ENCODE results near the gene TBC1D12.

The TBC1D12 gene

DNA sequence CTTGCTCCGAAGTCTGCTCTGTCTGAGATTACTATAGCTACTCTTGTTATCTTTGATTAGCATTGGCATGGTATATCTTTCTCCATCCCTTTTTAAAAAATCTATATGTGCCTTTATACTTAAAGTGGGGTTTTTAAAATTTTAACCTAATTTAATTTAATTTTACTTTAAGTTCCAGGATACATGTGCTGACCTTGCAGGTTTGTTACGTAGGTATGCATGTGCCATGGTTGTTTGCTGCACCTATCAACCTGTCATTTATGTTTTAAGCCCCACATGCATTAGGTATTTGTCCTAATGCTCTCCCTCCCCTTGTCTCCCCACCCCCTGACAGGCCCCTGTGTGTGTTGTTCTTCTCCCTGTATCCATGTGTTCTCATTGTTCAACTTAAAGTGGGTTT is 54.6 kb downstream of the TBC1D12 start:
- H3K27me3 ChIP-seq (replicated peaks; ENCODE audit: insufficient read depth, low read length) = no peaks in the 10 kb centered on the region
- H3K9ac ChIP-seq (ENCODE audit: low read length) = no peak overlapping the region
- H3K9me2 ChIP-seq (replicated peaks; ENCODE audit: insufficient read depth, low read length) = no peaks in the 10 kb centered on the region
- H3K27ac ChIP-seq (ENCODE audit: low read length) = no peak overlapping the region
- H3K9me3 ChIP-seq (replicated peaks; ENCODE audit: insufficient read depth, low read length) = no peaks in the 10 kb centered on the region
- no peak for DNase-seq
- H4K20me1 ChIP-seq (ENCODE audit: insufficient read depth, low read length) = no peaks in the 10 kb centered on the region
- no peaks in the 10 kb centered on the region for H3K36me3 ChIP-seq (replicated peaks; ENCODE audit: insufficient read depth, low read length)
- no peaks in the 10 kb centered on the region for H3F3A ChIP-seq (ENCODE audit: insufficient read depth, low read length)
- H3K79me2 ChIP-seq (ENCODE audit: low read length) = no peaks in the 10 kb centered on the region; the same call in 1 of the 2 replicates
- no peak overlapping the region for H3K4me3 ChIP-seq (ENCODE audit: low read length)
- H3K4me1 ChIP-seq (ENCODE audit: low read length) = no peaks in the 10 kb centered on the region
- H3K4me2 ChIP-seq (ENCODE audit: low read depth, low read length) = no peak overlapping the region
- no peak for TF ChIP-seq EZH2phosphoT487 (IDR thresholded peaks at IDR 0.05; ENCODE audit: low read length)
- TF ChIP-seq, protein P1, sequence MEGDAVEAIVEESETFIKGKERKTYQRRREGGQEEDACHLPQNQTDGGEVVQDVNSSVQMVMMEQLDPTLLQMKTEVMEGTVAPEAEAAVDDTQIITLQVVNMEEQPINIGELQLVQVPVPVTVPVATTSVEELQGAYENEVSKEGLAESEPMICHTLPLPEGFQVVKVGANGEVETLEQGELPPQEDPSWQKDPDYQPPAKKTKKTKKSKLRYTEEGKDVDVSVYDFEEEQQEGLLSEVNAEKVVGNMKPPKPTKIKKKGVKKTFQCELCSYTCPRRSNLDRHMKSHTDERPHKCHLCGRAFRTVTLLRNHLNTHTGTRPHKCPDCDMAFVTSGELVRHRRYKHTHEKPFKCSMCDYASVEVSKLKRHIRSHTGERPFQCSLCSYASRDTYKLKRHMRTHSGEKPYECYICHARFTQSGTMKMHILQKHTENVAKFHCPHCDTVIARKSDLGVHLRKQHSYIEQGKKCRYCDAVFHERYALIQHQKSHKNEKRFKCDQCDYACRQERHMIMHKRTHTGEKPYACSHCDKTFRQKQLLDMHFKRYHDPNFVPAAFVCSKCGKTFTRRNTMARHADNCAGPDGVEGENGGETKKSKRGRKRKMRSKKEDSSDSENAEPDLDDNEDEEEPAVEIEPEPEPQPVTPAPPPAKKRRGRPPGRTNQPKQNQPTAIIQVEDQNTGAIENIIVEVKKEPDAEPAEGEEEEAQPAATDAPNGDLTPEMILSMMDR (IDR thresholded peaks at IDR 0.05; ENCODE audit: low read length) = no peak
- TF ChIP-seq EZH2 (optimal IDR thresholded peaks at IDR 0.05; ENCODE audit: low read depth, low read length) = no peak
- H2AFZ ChIP-seq (ENCODE audit: low read length) = no peak overlapping the region

DNA sequence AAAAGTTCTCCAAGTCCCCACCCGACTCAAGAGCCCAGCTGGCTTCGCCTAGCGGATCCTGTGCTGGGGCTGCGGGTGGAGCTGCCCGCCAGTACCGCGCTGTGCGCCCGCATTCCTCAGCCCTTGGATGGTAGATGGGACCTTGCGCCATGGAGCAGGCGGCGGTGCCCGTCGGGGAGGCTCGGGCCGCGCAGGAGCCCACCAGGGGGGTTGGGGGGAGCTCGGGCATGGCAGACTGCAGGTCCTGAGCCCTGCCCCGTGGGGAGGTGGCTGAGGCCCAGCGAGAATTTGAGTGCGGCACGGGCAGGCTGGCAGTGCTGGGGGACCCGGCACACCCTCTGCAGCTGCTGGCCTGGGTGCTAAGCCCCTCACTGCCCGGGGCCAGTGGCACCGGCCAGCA is 57.0 kb downstream of the TBC1D12 start:
- Histone ChIP-seq H3K79me2 (ENCODE audit: low read length) (no peaks in the 10 kb centered on the region; the same call in 1 of the 2 replicates), H3K9ac (ENCODE audit: low read length) (no peak overlapping the region), H3K9me2 (replicated peaks; ENCODE audit: insufficient read depth, low read length) (no peaks in the 10 kb centered on the region), H3K4me2 (ENCODE audit: low read depth, low read length) (no peak overlapping the region), H4K20me1 (ENCODE audit: insufficient read depth, low read length) (no peaks in the 10 kb centered on the region), H3K9me3 (replicated peaks; ENCODE audit: insufficient read depth, low read length) (no peaks in the 10 kb centered on the region), H3K27ac (ENCODE audit: low read length) (no peak overlapping the region), H3F3A (ENCODE audit: insufficient read depth, low read length) (no peaks in the 10 kb centered on the region), H3K4me1 (ENCODE audit: low read length) (no peaks in the 10 kb centered on the region), H3K36me3 (replicated peaks; ENCODE audit: insufficient read depth, low read length) (no peaks in the 10 kb centered on the region), H3K4me3 (ENCODE audit: low read length) (no peak overlapping the region), H3K27me3 (replicated peaks; ENCODE audit: insufficient read depth, low read length) (no peaks in the 10 kb centered on the region), H2AFZ (ENCODE audit: low read length) (no peak overlapping the region)
- TF ChIP-seq EZH2 (optimal IDR thresholded peaks at IDR 0.05; ENCODE audit: low read depth, low read length) (no peak), EZH2phosphoT487 (IDR thresholded peaks at IDR 0.05; ENCODE audit: low read length) (no peak)
- TF ChIP-seq, protein P1 (IDR thresholded peaks at IDR 0.05; ENCODE audit: low read length) = no peak
- no peak for DNase-seq

DNA sequence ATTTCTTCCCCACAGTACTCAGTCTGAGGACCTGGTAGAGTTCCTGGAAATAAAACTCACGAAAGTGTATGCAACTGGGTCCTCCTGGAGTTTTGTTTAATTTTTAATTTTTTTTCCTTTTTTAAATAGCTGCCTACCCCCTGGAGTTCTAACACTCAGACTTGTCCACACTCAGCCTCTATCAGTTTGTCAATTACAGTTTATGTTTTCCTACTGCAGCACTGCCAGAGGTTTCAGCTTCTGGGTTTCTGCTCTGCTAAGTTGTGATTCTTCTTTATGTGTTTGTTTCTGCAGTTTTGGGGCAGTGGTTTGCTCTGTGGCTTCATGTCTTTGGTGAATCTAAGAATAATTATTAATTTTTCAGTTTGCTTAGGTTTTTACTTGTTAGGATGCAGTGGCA is 59.2 kb downstream of the TBC1D12 start:
- TF ChIP-seq EZH2phosphoT487 (IDR thresholded peaks at IDR 0.05; ENCODE audit: low read length) (no peak), EZH2 (optimal IDR thresholded peaks at IDR 0.05; ENCODE audit: low read depth, low read length) (no peak)
- H3K4me3 ChIP-seq (ENCODE audit: low read length) = no peak overlapping the region
- no peaks in the 10 kb centered on the region for H3K36me3 ChIP-seq (replicated peaks; ENCODE audit: insufficient read depth, low read length)
- no peaks in the 10 kb centered on the region; the same call in 1 of the 2 replicates for H3K79me2 ChIP-seq (ENCODE audit: low read length)
- no peak overlapping the region for H3K4me2 ChIP-seq (ENCODE audit: low read depth, low read length)
- no peaks in the 10 kb centered on the region for H3F3A ChIP-seq (ENCODE audit: insufficient read depth, low read length)
- no peaks in the 10 kb centered on the region for H3K27me3 ChIP-seq (replicated peaks; ENCODE audit: insufficient read depth, low read length)
- no peaks in the 10 kb centered on the region for H3K4me1 ChIP-seq (ENCODE audit: low read length)
- no peak for DNase-seq
- H3K9me2 ChIP-seq (replicated peaks; ENCODE audit: insufficient read depth, low read length) = no peaks in the 10 kb centered on the region
- no peaks in the 10 kb centered on the region for H3K9me3 ChIP-seq (replicated peaks; ENCODE audit: insufficient read depth, low read length)
- no peak overlapping the region for H3K27ac ChIP-seq (ENCODE audit: low read length)
- no peaks in the 10 kb centered on the region for H4K20me1 ChIP-seq (ENCODE audit: insufficient read depth, low read length)
- no peak overlapping the region for H2AFZ ChIP-seq (ENCODE audit: low read length)
- no peak overlapping the region for H3K9ac ChIP-seq (ENCODE audit: low read length)

DNA sequence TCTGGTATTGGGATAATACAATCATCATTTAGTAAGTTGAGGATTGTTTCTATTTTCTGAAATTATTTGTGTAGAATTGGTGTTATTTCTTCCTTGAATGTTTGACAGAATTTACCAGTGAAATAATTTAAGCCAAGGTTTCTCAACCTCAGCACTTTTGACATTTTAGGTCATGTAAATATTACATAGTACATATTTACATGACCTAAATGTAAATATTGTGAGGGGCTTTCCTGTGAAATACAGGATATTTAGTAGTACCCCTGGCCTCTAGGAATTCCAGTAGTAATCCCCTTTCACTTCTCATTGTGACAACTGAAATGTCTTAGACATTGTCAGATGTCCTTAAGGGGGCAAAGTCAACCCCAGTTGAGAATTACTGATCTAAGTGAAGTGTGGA is 59.8 kb downstream of the TBC1D12 start:
- no peaks in the 10 kb centered on the region for H3K36me3 ChIP-seq (replicated peaks; ENCODE audit: insufficient read depth, low read length)
- DNase-seq = no peak
- H3K79me2 ChIP-seq (ENCODE audit: low read length) = no peaks in the 10 kb centered on the region; the same call in 1 of the 2 replicates
- no peak overlapping the region for H3K27ac ChIP-seq (ENCODE audit: low read length)
- TF ChIP-seq EZH2phosphoT487 (IDR thresholded peaks at IDR 0.05; ENCODE audit: low read length) (no peak), EZH2 (optimal IDR thresholded peaks at IDR 0.05; ENCODE audit: low read depth, low read length) (no peak)
- TF ChIP-seq, protein P1 (IDR thresholded peaks at IDR 0.05; ENCODE audit: low read length) = no peak
- H3K9me2 ChIP-seq (replicated peaks; ENCODE audit: insufficient read depth, low read length) = no peaks in the 10 kb centered on the region
- H3F3A ChIP-seq (ENCODE audit: insufficient read depth, low read length) = no peaks in the 10 kb centered on the region
- H3K9me3 ChIP-seq (replicated peaks; ENCODE audit: insufficient read depth, low read length) = no peaks in the 10 kb centered on the region
- no peak overlapping the region for H2AFZ ChIP-seq (ENCODE audit: low read length)
- H3K9ac ChIP-seq (ENCODE audit: low read length) = no peak overlapping the region
- H3K4me1 ChIP-seq (ENCODE audit: low read length) = no peaks in the 10 kb centered on the region
- no peak overlapping the region for H3K4me3 ChIP-seq (ENCODE audit: low read length)
- no peak overlapping the region for H3K4me2 ChIP-seq (ENCODE audit: low read depth, low read length)
- no peaks in the 10 kb centered on the region for H4K20me1 ChIP-seq (ENCODE audit: insufficient read depth, low read length)
- H3K27me3 ChIP-seq (replicated peaks; ENCODE audit: insufficient read depth, low read length) = no peaks in the 10 kb centered on the region

Measured in MM.1S (cell line).